Erythroblast (primary cell): ENCODE results near the gene BCAT1.

ENCODE experiments used
- GATA1 ChIP-seq: IDR thresholded peaks from 2 replicates; pipeline ENCODE4 v1.6.1; 2011; ENCODE audit warnings: low read depth, mild to moderate bottlenecking, control low read depth, low read length, moderate library complexity
- POLR2A ChIP-seq: IDR thresholded peaks from 2 replicates; pipeline ENCODE4 v1.6.1; 2011; ENCODE audit warnings: mild to moderate bottlenecking, low read length

DNA sequence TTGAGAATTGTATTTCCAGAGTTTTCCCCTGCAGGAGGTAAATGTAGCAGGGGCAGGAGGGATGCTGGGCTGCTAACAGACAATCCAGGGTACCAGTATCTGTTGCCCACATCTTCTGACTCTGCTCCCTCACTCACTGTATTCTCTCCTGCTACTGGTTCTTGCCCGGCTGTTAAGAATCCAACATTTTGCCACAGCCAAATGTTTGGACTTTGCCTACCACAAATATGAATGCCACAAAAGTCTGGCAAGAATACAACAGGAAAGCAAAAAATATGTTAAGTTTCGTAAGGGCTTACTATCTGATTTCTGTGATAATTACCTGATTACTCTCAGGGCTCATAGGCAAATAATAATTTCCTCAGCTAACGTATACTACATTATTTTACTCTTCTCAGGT, 160.0 kb downstream of the BCAT1 start:
- TF ChIP-seq POLR2A = no peak
- no peak for TF ChIP-seq GATA1
